Testis (tissue), 3 donors: Measurements from ENCODE around the gene VAV1. TPM values are rescaled to one million over a fixed set of nuclear protein-coding genes. Genes with fewer than 3 reads are reported as not detected.

Experiments used
- DNase-seq: peaks from one replicate; pipeline ENCODE4 v3.0.0-alpha.2; 2019
- H3K27ac ChIP-seq, 2 donors: fragments of 200-600 bp; sonication (generic); one replicate each; pipeline ENCODE4 v1.5.1; 2019
- H3K27me3 ChIP-seq: fragments of 200-600 bp; sonication (generic); one replicate; pipeline ENCODE4 v1.5.1; 2019
- H3K36me3 ChIP-seq: fragments of 200-600 bp; sonication (generic); one replicate; pipeline ENCODE4 v1.5.1; 2017; ENCODE audit warnings: low read depth; ENCODE audit errors: missing control alignments
- H3K4me1 ChIP-seq: fragments of 200-600 bp; sonication (generic); one replicate; pipeline ENCODE4 v1.5.1; 2019
- H3K4me3 ChIP-seq, 2 donors: fragments of 200-600 bp; sonication (generic); one replicate each; pipeline ENCODE4 v1.5.1; 2017 to 2019
- H3K9me3 ChIP-seq: fragments of 200-600 bp; sonication (generic); one replicate; pipeline ENCODE4 v1.5.1; 2017
- CTCF ChIP-seq, 3 experiments: fragments of 450-650 bp in 2 of 3; fragments of 200-600 bp in 1 of 3; sonication (generic) in 1 of 3; IDR thresholded peaks; one replicate each; pipeline ENCODE4 v1.5.1; 2016 to 2019; ENCODE audit warnings: antibody characterized with exemption in 3 of 3, mild to moderate bottlenecking in 2 of 3, moderate library complexity in 1 of 3
- POLR2A ChIP-seq: fragments of 450-650 bp; IDR thresholded peaks from one replicate; pipeline ENCODE4 v1.6.1; 2017; ENCODE audit warnings: antibody characterized with exemption, mild to moderate bottlenecking, moderate library complexity
- WGBS, 2 donors: methylation state at CpG; one replicate each; pipeline ENCODE4 v1.1.5; 2018; 5-methylcytosine and 5-hydroxymethylcytosine counted together
- intact Hi-C: fragments of 100-400 bp; cut with DNase I; formaldehyde crosslinking; loops from one replicate; pipeline ENCODE4 v1.15.1; 2023; ENCODE audit warnings: low total_unique reads
- polyA plus RNA-seq: library from polyadenylated mRNA; stranded (reverse); fragments of 350-450 nt; fragmentation: Illumina TruSeq; extraction: RNeasy Lipid Tissue Mini Kit (QIAGEN cat#74804); gene quantifications from one replicate; pipeline ENCODE4 v1.2.3, GENCODE V29; 2014; ENCODE audit warnings: low read depth, low replicate concordance; ENCODE audit not compliant: insufficient read depth
- total RNA-seq, 2 donors: library from RNA; depleted of rRNA; stranded (reverse); fragments of >200 nt; gene quantifications; one replicate each; pipeline ENCODE4 v1.2.3, GENCODE V29; 2016

The VAV1 gene
- total and polyA plus RNA-seq, 3 donors from 2014 or later, result 1.1 to 8.9 (median 4.5) TPM

GRCh38 chr19:6877766-6878165 is 105.3 kb downstream of the VAV1 start:
- intact Hi-C loops, result no loop called here
- Histone ChIP-seq H3K27me3 (no peaks in the 10 kb centered on the region), H3K4me3 (no peak overlapping the region), H3K4me1 (no peaks in the 10 kb centered on the region), H3K27ac (no peak overlapping the region), H3K9me3 (no peaks in the 10 kb centered on the region), H3K36me3 (no peaks in the 10 kb centered on the region)
- no peak for DNase-seq
- no peak for TF ChIP-seq POLR2A
- TF ChIP-seq CTCF (IDR thresholded peaks at IDR 0.05), result no peak
- 87 to 88% methylated on average over 4 of the region's 4 CpGs for WGBS, 2 donors

GRCh38 chr19:6886277-6886897 is 113.9 kb downstream of the VAV1 start:
- no peaks in the 10 kb centered on the region for H3K4me1 ChIP-seq
- no peak overlapping the region for H3K4me3 ChIP-seq
- 76 to 80% methylated on average over 6 to 7 of the region's 7 CpGs for WGBS, 2 donors
- DNase-seq, result no peak
- no peaks in the 10 kb centered on the region for H3K36me3 ChIP-seq
- TF ChIP-seq POLR2A, result no peak
- TF ChIP-seq CTCF (IDR thresholded peaks at IDR 0.05), result no peak
- no peaks in the 10 kb centered on the region for H3K27me3 ChIP-seq
- no peaks in the 10 kb centered on the region for H3K9me3 ChIP-seq
- intact Hi-C loops, result no loop called here
- no peak overlapping the region for H3K27ac ChIP-seq

- H3K4me3 ChIP-seq, result no peak within 1 kb of the TSS
- TF ChIP-seq POLR2A, result no peak
- TF ChIP-seq CTCF (IDR thresholded peaks at IDR 0.05), result no peak
Observed at GRCh38 chr19:6887316-6887715, 114.8 kb downstream of the VAV1 start, which contains the start of gene ADGRE1. Gene ADGRE1, plus strand, starts transcription at chr19:6887579. Its CDS starts 30 bp downstream, at chr19:6887609.

GRCh38 chr19:6888967-6889366 is 116.5 kb downstream of the VAV1 start:
- WGBS, 2 donors, result 92 to 96% methylated on average over 2 of the region's 2 CpGs

More at GRCh38 chr19:6887316-6887715, 114.8 kb downstream of the VAV1 start, which contains the start of gene ADGRE1:
- Histone ChIP-seq H3K9me3 (no peaks in the 10 kb centered on the region), H3K4me1 (no peaks in the 10 kb centered on the region), H3K27me3 (no peaks in the 10 kb centered on the region), H3K27ac (no peak within 1 kb of the TSS), H3K36me3 (no peaks in the 10 kb centered on the region)
- WGBS, 2 donors, result 70 to 78% methylated on average over 4 of the region's 4 CpGs
- intact Hi-C loops, result no loop called here
- DNase-seq, result no peak

More at GRCh38 chr19:6888967-6889366, 116.5 kb downstream of the VAV1 start:
- H3K4me1 ChIP-seq, result no peaks in the 10 kb centered on the region
- no peaks in the 10 kb centered on the region for H3K9me3 ChIP-seq
- TF ChIP-seq POLR2A (no peak), CTCF (IDR thresholded peaks at IDR 0.05) (no peak)
- H3K36me3 ChIP-seq, result no peaks in the 10 kb centered on the region
- DNase-seq, result no peak
- no peak overlapping the region for H3K27ac ChIP-seq
- H3K27me3 ChIP-seq, result no peaks in the 10 kb centered on the region
- intact Hi-C loops, result no loop called here
- no peak overlapping the region for H3K4me3 ChIP-seq
